Loucy (cell line): Measurements from ENCODE around the gene FGR.

Experiments
- EZH2phosphoT487 ChIP-seq: fragments of 200-600 bp; IDR thresholded peaks from 2 replicates; pipeline ENCODE4 v1.6.1; 2018; ENCODE audit warnings: antibody characterized with exemption, mild to moderate bottlenecking, moderate library complexity, borderline replicate concordance
- TF ChIP-seq, protein P1 (sequence below): fragments of 200-600 bp; sonication (generic); conservative IDR thresholded peaks from 2 replicates; pipeline ENCODE4 v1.5.1; 2014; ENCODE audit warnings: mild to moderate bottlenecking, antibody characterized with exemption, low read length

DNA sequence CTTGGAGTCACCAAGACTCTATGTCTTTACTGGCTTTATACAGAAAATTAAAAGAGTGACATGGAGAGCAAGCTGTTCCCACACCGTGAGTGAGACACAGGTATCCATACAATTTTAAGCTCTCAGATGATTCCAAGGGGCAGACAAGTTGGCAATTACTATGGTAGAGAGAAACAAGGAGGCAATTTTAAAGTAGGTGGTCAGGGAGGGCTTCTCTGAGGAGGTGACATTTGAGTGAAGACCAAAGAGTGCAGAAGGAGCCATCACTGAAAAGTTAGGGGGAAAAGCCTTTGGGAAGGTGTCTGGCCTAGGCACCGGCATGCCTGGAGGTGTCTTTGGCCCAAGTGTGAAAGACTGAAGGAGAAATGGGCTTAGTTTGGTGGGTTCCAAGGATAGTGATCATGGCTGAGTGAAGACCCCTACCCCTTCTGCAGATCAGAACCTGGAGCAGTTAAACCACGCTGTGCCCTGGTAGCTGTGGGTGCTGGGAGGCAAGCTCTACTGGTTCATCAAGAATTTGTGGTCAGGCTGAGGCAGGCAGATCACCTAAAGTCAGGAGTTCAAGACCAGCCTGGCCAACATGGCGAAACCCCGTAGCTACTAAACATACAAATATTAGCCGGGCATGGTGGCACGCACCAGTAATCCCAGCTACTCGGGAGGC is 26.6 kb upstream of the FGR start:
- TF ChIP-seq, protein P1, sequence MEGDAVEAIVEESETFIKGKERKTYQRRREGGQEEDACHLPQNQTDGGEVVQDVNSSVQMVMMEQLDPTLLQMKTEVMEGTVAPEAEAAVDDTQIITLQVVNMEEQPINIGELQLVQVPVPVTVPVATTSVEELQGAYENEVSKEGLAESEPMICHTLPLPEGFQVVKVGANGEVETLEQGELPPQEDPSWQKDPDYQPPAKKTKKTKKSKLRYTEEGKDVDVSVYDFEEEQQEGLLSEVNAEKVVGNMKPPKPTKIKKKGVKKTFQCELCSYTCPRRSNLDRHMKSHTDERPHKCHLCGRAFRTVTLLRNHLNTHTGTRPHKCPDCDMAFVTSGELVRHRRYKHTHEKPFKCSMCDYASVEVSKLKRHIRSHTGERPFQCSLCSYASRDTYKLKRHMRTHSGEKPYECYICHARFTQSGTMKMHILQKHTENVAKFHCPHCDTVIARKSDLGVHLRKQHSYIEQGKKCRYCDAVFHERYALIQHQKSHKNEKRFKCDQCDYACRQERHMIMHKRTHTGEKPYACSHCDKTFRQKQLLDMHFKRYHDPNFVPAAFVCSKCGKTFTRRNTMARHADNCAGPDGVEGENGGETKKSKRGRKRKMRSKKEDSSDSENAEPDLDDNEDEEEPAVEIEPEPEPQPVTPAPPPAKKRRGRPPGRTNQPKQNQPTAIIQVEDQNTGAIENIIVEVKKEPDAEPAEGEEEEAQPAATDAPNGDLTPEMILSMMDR = no peak
- TF ChIP-seq EZH2phosphoT487 = no peak
